ENCODE measurements around the gene SERPINA10.

SERPINA10 gene

DNA sequence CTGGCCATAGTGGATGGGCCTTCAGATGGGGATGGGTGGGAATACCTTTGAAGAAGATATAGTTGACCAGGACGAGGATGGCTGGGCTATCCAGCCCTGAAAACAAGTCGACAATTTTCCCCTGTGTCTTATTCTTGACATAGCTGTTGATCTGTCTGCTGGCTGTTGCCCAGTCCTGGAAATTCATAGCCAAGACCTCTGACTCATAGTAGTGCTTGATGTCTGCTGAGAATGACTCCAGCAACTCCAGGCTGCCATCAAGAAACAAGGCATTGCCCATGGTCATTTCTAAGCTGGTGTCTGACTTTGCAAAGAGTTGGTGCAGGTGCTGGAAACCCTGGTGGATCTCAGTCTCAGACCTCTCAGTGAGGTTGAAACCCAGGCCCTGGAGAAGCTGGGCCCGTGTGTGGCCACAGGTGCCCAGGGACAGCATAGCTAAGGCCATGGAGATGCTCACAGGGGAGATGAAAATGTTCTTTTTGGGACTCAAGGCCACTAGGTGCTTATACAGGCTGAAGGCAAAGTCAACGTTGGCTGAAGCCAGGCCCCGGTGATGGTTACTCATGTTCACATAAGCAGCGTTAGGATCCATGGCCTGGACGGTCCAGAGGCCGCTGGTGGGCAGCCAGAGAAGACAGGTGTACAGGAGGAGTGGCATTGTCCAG is 21.1 kb upstream of the SERPINA10 start:
- H3K27ac ChIP-seq = no peak overlapping the region
- no peak for TF ChIP-seq ZFX (IDR thresholded peaks at IDR 0.05)
- no peak for TF ChIP-seq CTCF (conservative IDR thresholded peaks at IDR 0.05)

GRCh38 chr14:94312481-94313246 is 19.6 kb upstream of the SERPINA10 start:
- no peak overlapping the region for H3K27ac ChIP-seq
- TF ChIP-seq ZFX (IDR thresholded peaks at IDR 0.05) (no peak), CTCF (conservative IDR thresholded peaks at IDR 0.05) (no peak)

DNA sequence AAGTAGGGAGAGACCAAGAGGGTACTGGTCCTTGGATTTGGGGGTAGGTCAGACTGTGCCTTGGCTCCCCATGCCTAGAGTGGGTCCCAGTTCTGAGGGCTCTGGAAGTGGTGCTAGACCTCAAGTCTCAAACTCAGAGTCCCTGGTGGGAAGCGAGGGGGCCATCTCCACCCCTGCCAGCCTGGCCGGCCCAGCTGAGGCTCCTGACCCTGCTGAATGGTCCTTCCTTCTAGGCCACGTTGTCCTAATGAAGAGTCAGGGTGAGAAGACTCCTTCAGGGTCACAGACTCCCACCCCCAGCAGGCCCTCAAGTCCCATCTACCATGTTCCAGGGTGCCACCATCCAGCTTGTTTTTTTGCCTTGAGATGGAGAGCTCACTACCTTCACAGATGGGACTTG is 17.2 kb upstream of the SERPINA10 start:
- H3K27ac ChIP-seq = no peak overlapping the region
- TF ChIP-seq ZFX (IDR thresholded peaks at IDR 0.05) = no peak
- no peak for TF ChIP-seq CTCF (conservative IDR thresholded peaks at IDR 0.05)

DNA sequence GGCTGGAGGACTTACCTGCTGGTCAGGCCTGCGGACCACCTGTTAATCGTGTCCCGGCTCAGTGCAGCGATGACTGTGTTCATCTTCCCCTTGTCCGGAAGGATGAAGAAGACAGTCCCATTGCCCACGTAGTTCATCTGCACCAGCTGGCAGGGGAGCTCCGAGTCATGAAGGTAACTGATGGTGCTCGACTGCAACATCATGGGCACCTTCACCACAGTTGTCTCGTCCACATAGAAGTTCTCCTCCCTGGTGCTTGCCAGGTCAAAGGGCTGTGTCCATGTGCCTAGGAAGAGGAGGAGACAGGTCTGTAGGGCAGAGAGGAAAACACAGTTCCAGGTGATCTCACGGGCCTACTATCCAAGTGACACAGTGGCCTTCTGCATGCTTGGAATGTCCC is 16.7 kb upstream of the SERPINA10 start:
- H3K27ac ChIP-seq = no peak overlapping the region
- TF ChIP-seq ZFX (IDR thresholded peaks at IDR 0.05) (no peak), CTCF (conservative IDR thresholded peaks at IDR 0.05) (no peak)

- peak; percentile 71 for TF ChIP-seq CTCF (conservative IDR thresholded peaks at IDR 0.05)
- TF ChIP-seq ZFX (IDR thresholded peaks at IDR 0.05) = no peak
These were observed 14.4 kb upstream of the SERPINA10 start for GRCh38 chr14:94307410-94307992.

GRCh38 chr14:94306047-94306978 is 13.2 kb upstream of the SERPINA10 start:
- H3K27ac ChIP-seq = no peak overlapping the region
- no peak for TF ChIP-seq ZFX (IDR thresholded peaks at IDR 0.05)
- no peak for TF ChIP-seq CTCF (conservative IDR thresholded peaks at IDR 0.05)

More at GRCh38 chr14:94307410-94307992, 14.4 kb upstream of the SERPINA10 start:
- no peak overlapping the region for H3K27ac ChIP-seq

Measured in C4-2B (cell line).